Measurements from ENCODE around the gene PLK3. TPM values are rescaled to one million over a fixed set of nuclear protein-coding genes. Genes with fewer than 3 reads are reported as not detected.
A peak's percentile ranks its signal among the peaks of the same experiment; 100 is the strongest.

The PLK3 gene
- total RNA-seq, 1 donor from 2014 or later: 17.2 TPM

DNA sequence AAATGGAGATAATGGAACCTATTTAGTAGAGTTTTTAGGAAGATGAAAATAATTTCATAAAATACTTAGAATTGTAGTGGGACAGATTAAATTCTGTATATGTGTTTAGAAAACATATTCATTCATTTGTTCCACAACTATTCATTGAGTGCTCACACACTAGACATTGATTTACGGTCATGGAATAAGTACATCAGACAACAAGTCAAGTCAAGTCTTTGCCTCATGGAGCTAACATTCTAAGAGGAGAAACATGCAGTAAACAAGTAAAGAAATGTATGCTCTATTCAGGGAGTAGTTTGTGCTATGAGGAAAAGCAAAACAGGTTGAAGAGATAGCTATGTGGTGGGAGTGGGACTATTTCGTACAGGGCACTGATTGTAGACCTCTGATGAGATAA is 17.1 kb downstream of the PLK3 start:
- Mint-ChIP-seq H3K4me3 (ENCODE audit: unreplicated experiment) (peak overlapping the region; percentile 9), H3K9me3 (ENCODE audit: unreplicated experiment) (no peaks in the 10 kb centered on the region), H3K27ac (ENCODE audit: unreplicated experiment) (no peak overlapping the region), H3K27me3 (ENCODE audit: unreplicated experiment) (peaks cover 16% of the 10 kb centered on the region), H3K36me3 (ENCODE audit: low read depth, unreplicated experiment) (peaks cover 15% of the 10 kb centered on the region), H3K4me1 (ENCODE audit: unreplicated experiment) (peaks cover 27% of the 10 kb centered on the region)
- TF ChIP-seq, protein P1, sequence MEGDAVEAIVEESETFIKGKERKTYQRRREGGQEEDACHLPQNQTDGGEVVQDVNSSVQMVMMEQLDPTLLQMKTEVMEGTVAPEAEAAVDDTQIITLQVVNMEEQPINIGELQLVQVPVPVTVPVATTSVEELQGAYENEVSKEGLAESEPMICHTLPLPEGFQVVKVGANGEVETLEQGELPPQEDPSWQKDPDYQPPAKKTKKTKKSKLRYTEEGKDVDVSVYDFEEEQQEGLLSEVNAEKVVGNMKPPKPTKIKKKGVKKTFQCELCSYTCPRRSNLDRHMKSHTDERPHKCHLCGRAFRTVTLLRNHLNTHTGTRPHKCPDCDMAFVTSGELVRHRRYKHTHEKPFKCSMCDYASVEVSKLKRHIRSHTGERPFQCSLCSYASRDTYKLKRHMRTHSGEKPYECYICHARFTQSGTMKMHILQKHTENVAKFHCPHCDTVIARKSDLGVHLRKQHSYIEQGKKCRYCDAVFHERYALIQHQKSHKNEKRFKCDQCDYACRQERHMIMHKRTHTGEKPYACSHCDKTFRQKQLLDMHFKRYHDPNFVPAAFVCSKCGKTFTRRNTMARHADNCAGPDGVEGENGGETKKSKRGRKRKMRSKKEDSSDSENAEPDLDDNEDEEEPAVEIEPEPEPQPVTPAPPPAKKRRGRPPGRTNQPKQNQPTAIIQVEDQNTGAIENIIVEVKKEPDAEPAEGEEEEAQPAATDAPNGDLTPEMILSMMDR (IDR thresholded peaks at IDR 0.05; ENCODE audit: unreplicated experiment): no peak
- no peak for DNase-seq (ENCODE audit: low spot score)

DNA sequence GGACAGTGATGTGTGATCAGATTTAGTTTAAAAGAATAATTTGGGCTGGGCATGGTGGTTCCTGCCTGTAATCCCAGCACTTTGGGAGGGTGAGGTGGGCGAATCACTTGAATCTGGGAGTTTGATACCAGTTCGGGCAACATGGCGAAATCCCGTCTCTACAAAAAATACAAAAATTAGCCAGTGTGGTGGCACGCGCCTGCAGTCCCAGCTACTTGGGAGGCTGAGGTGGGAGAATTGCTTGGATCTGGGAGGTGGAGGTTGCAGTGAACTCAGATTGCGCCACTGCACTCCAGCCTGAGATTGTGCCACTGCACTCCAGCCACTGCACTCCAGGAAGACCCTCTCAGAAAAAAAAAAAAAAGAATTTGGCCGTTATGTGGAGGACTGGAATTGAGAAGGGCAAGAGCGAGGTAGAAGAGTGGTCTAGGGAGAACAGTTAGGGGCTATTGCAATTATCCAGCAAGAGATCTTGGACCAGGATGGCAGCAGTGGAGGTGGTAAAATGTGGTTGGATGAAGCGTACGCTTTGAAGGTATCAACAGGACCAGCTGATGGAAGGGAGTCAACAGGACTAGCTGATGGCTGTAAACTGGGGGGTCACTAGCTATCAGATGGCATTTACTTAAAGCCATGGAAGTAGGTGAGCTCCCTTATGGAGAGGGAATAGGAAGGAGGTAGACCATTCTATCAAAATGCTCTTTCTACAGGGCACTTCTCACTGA is 17.8 kb downstream of the PLK3 start:
- TF ChIP-seq, protein P1 (IDR thresholded peaks at IDR 0.05; ENCODE audit: unreplicated experiment): no peak
- H3K9me3 Mint-ChIP-seq (ENCODE audit: unreplicated experiment): no peaks in the 10 kb centered on the region
- peaks cover 24% of the 10 kb centered on the region for H3K4me1 Mint-ChIP-seq (ENCODE audit: unreplicated experiment)
- peaks cover 16% of the 10 kb centered on the region for H3K27me3 Mint-ChIP-seq (ENCODE audit: unreplicated experiment)
- no peak overlapping the region for H3K4me3 Mint-ChIP-seq (ENCODE audit: unreplicated experiment)
- peak overlapping the region; percentile 37 for H3K27ac Mint-ChIP-seq (ENCODE audit: unreplicated experiment)
- H3K36me3 Mint-ChIP-seq (ENCODE audit: low read depth, unreplicated experiment): peaks cover 15% of the 10 kb centered on the region
- DNase-seq (ENCODE audit: low spot score): no peak

DNA sequence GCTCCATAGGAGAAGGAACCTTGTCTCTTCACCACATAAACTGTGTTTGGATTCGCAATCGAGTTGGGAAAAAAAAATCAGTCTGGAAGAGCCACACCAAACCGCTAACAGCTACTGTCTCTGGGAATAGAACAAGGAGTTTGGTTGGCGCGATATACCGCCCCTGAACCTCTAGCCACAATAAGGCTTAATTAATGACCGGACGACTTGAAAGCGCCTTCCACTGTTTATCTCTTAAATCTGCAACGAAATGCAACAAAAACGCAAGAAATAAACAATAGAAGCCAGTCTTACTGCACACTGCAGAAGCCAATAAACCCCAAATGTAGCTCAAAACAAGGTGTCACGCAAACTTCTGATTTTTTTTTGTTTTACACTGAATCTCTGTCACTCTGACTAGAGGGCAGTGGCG is 19.0 kb downstream of the PLK3 start:
- H3K9me3 Mint-ChIP-seq (ENCODE audit: unreplicated experiment): no peaks in the 10 kb centered on the region
- H3K4me1 Mint-ChIP-seq (ENCODE audit: unreplicated experiment): peaks cover 21% of the 10 kb centered on the region
- H3K27me3 Mint-ChIP-seq (ENCODE audit: unreplicated experiment): peaks cover 14% of the 10 kb centered on the region
- TF ChIP-seq, protein P1 (IDR thresholded peaks at IDR 0.05; ENCODE audit: unreplicated experiment): no peak
- H3K27ac Mint-ChIP-seq (ENCODE audit: unreplicated experiment): peak overlapping the region; percentile 99
- peaks cover 11% of the 10 kb centered on the region for H3K36me3 Mint-ChIP-seq (ENCODE audit: low read depth, unreplicated experiment)
- DNase-seq (ENCODE audit: low spot score): no peak
- H3K4me3 Mint-ChIP-seq (ENCODE audit: unreplicated experiment): peak overlapping the region; percentile 87

- peak; percentile 69 for DNase-seq (ENCODE audit: low spot score)
- peaks cover 20% of the 10 kb centered on the region for H3K4me1 Mint-ChIP-seq (ENCODE audit: unreplicated experiment)
- H3K27ac Mint-ChIP-seq (ENCODE audit: unreplicated experiment): peak overlapping the region; percentile 99
- no peaks in the 10 kb centered on the region for H3K9me3 Mint-ChIP-seq (ENCODE audit: unreplicated experiment)
- peaks cover 10% of the 10 kb centered on the region for H3K27me3 Mint-ChIP-seq (ENCODE audit: unreplicated experiment)
- H3K36me3 Mint-ChIP-seq (ENCODE audit: low read depth, unreplicated experiment): peaks cover 9% of the 10 kb centered on the region
- TF ChIP-seq, protein P1 (IDR thresholded peaks at IDR 0.05; ENCODE audit: unreplicated experiment): no peak
- H3K4me3 Mint-ChIP-seq (ENCODE audit: unreplicated experiment): peak overlapping the region; percentile 87
These were observed 19.6 kb downstream of the PLK3 start for GRCh38 chr1:44819608-44820327.

Data from endothelial cell (in vitro differentiated cells).